ENCODE data around the gene ALDH3B1.
A peak's percentile ranks its signal among the peaks of the same experiment; 100 is the strongest.

Gene ALDH3B1

GRCh38 chr11:67998150-67999045 is 11.7 kb upstream of the ALDH3B1 start:
- no peaks in the 10 kb centered on the region for H3K9me3 ChIP-seq (ENCODE audit: control insufficient read depth in 2 of 2, low read length in 2 of 2)
- H3K36me3 ChIP-seq (ENCODE audit: control insufficient read depth in 2 of 2, insufficient read depth in 2 of 2, low read length in 2 of 2) = no peaks in the 10 kb centered on the region
- H3K4me1 ChIP-seq (ENCODE audit: control insufficient read depth, insufficient read depth, low read length) = peaks cover 3% of the 10 kb centered on the region
- H3K27me3 ChIP-seq (ENCODE audit: control insufficient read depth in 1 of 2, insufficient read depth in 2 of 2, low read length in 2 of 2) = no peaks in the 10 kb centered on the region
- no peak overlapping the region for H3K9ac ChIP-seq (ENCODE audit: low read length in 2 of 2)
- H3K27ac ChIP-seq (ENCODE audit: low read length) = no peak overlapping the region
- no peak overlapping the region for H3K4me3 ChIP-seq (ENCODE audit: low read length in 2 of 2)

GRCh38 chr11:67999201-67999629 is 10.9 kb upstream of the ALDH3B1 start:
- Histone ChIP-seq H3K36me3 (ENCODE audit: control insufficient read depth in 2 of 2, insufficient read depth in 2 of 2, low read length in 2 of 2) (no peaks in the 10 kb centered on the region), H3K4me1 (ENCODE audit: control insufficient read depth, insufficient read depth, low read length) (peaks cover 6% of the 10 kb centered on the region), H3K27me3 (ENCODE audit: control insufficient read depth in 1 of 2, insufficient read depth in 2 of 2, low read length in 2 of 2) (peaks cover 0 to 2% of the 10 kb centered on the region in 2 donors), H3K9ac (ENCODE audit: low read length in 2 of 2) (no peak overlapping the region), H3K4me3 (ENCODE audit: low read length in 2 of 2) (no peak overlapping the region), H3K9me3 (ENCODE audit: control insufficient read depth in 2 of 2, low read length in 2 of 2) (no peaks in the 10 kb centered on the region), H3K27ac (ENCODE audit: low read length) (no peak overlapping the region)

DNA sequence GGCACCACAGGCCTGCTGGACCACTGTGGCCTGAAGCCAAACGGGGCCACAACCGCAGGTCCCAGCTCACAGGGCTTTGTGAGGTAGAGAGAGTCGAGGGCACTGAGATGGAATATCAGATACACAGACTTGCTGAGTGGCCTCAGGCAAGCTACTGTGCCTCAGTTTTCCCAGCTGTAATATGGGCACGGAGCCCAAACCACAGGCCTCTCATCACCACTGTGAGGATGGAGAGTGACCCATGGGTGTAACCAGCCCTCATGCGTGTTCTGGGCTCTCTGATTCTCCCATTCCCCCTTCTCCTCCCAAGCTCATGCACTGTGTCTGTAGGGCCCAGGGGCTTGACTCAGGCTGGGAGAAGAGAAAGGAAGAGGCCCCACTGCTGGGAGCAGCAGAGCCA is 10.4 kb upstream of the ALDH3B1 start:
- no peak overlapping the region for H3K4me3 ChIP-seq (ENCODE audit: low read length in 2 of 2)
- no peak overlapping the region for H3K27ac ChIP-seq (ENCODE audit: low read length)
- peaks cover 0 to 6% of the 10 kb centered on the region in 2 donors for H3K27me3 ChIP-seq (ENCODE audit: control insufficient read depth in 1 of 2, insufficient read depth in 2 of 2, low read length in 2 of 2)
- no peaks in the 10 kb centered on the region for H3K36me3 ChIP-seq (ENCODE audit: control insufficient read depth in 2 of 2, insufficient read depth in 2 of 2, low read length in 2 of 2)
- H3K9ac ChIP-seq (ENCODE audit: low read length in 2 of 2) = no peak overlapping the region
- H3K9me3 ChIP-seq (ENCODE audit: control insufficient read depth in 2 of 2, low read length in 2 of 2) = no peaks in the 10 kb centered on the region
- H3K4me1 ChIP-seq (ENCODE audit: control insufficient read depth, insufficient read depth, low read length) = peaks cover 10% of the 10 kb centered on the region

- peaks cover 0 to 10% of the 10 kb centered on the region in 2 donors for H3K27me3 ChIP-seq (ENCODE audit: control insufficient read depth in 1 of 2, insufficient read depth in 2 of 2, low read length in 2 of 2)
- no peak overlapping the region for H3K9ac ChIP-seq (ENCODE audit: low read length in 2 of 2)
- H3K36me3 ChIP-seq (ENCODE audit: control insufficient read depth in 2 of 2, insufficient read depth in 2 of 2, low read length in 2 of 2) = no peaks in the 10 kb centered on the region
- peaks cover 10% of the 10 kb centered on the region for H3K4me1 ChIP-seq (ENCODE audit: control insufficient read depth, insufficient read depth, low read length)
- H3K9me3 ChIP-seq (ENCODE audit: control insufficient read depth in 2 of 2, low read length in 2 of 2) = no peaks in the 10 kb centered on the region
- H3K4me3 ChIP-seq (ENCODE audit: low read length in 2 of 2) = no peak overlapping the region
- H3K27ac ChIP-seq (ENCODE audit: low read length) = no peak overlapping the region
Observed at GRCh38 chr11:68002575-68002937, 7.6 kb upstream of the ALDH3B1 start.

DNA sequence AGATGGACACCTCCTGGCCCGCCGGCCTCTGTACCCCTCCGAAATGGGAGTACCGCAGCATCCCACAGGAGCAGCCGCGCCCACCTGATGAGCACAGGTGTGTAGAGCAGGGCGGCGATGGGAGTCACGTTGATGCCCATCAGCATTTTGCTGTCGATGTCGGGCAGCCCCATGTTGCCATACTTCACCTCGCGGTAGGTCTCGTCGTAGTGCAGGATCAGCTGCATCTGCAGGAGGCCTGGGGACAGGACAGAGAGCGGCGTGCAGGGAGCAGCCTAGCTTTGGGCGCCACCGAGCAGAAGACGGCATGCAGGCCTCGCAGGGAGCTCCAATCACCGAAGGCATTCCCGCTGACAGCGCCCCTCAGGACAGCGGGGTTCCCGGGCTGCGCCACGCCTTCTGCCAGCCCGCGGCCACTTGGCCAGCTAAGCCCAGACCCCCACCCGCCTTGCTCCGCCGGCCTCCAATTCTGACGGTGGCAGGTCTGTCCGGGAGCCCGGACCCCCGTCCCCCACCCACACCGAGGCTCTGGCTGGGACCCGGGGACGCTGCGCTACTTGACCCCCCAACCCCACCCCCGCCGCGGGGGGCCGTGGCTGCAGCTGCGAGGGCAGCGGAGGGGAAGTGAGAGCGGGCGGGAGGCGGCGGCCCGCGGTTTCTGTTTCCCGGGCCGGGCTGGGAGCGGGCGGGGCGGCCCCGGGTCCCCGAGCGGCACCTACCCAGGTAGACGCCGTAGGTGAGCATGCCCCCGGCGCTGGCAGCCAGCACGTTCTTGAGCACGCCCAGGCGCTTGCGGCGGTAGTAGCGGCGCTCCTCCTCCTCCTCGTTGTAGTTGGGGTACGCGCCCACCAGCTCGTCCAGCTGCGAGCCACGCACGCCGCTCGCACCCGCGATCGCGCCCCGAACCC is 6.9 kb upstream of the ALDH3B1 start:
- Histone ChIP-seq H3K9ac (ENCODE audit: low read length in 2 of 2) (no peak overlapping the region), H3K27me3 (ENCODE audit: control insufficient read depth in 1 of 2, insufficient read depth in 2 of 2, low read length in 2 of 2) (peaks cover 0 to 10% of the 10 kb centered on the region in 2 donors), H3K36me3 (ENCODE audit: control insufficient read depth in 2 of 2, insufficient read depth in 2 of 2, low read length in 2 of 2) (no peaks in the 10 kb centered on the region), H3K27ac (ENCODE audit: low read length) (no peak overlapping the region), H3K9me3 (ENCODE audit: control insufficient read depth in 2 of 2, low read length in 2 of 2) (no peaks in the 10 kb centered on the region), H3K4me3 (ENCODE audit: low read length in 2 of 2) (peak overlapping the region; percentile 35 to 66), H3K4me1 (ENCODE audit: control insufficient read depth, insufficient read depth, low read length) (peaks cover 10% of the 10 kb centered on the region)

GRCh38 chr11:68003846-68004550 is 6.1 kb upstream of the ALDH3B1 start, which contains the start of gene UNC93B1:
Gene UNC93B1, minus strand, starts transcription at chr11:68004097. Its CDS starts 54 bp downstream, at chr11:68004043.
- Histone ChIP-seq H3K4me1 (ENCODE audit: control insufficient read depth, insufficient read depth, low read length) (peaks cover 13% of the 10 kb centered on the region), H3K36me3 (ENCODE audit: control insufficient read depth in 2 of 2, insufficient read depth in 2 of 2, low read length in 2 of 2) (no peaks in the 10 kb centered on the region), H3K4me3 (ENCODE audit: low read length in 2 of 2) (peak within 1 kb of the TSS; percentile 35 to 66), H3K9me3 (ENCODE audit: control insufficient read depth in 2 of 2, low read length in 2 of 2) (no peaks in the 10 kb centered on the region), H3K27ac (ENCODE audit: low read length) (no peak within 1 kb of the TSS), H3K9ac (ENCODE audit: low read length in 2 of 2) (no peak within 1 kb of the TSS), H3K27me3 (ENCODE audit: control insufficient read depth in 1 of 2, insufficient read depth in 2 of 2, low read length in 2 of 2) (peaks cover 0 to 10% of the 10 kb centered on the region in 2 donors)

GRCh38 chr11:68004551-68005335 is 5.4 kb upstream of the ALDH3B1 start:
- Histone ChIP-seq H3K36me3 (ENCODE audit: control insufficient read depth in 2 of 2, insufficient read depth in 2 of 2, low read length in 2 of 2) (no peaks in the 10 kb centered on the region), H3K27ac (ENCODE audit: low read length) (no peak overlapping the region), H3K4me1 (ENCODE audit: control insufficient read depth, insufficient read depth, low read length) (peaks cover 16% of the 10 kb centered on the region), H3K4me3 (ENCODE audit: low read length in 2 of 2) (peak overlapping the region in 1 of 2 donors; percentile 66), H3K9ac (ENCODE audit: low read length in 2 of 2) (no peak overlapping the region), H3K27me3 (ENCODE audit: control insufficient read depth in 1 of 2, insufficient read depth in 2 of 2, low read length in 2 of 2) (peaks cover 0 to 10% of the 10 kb centered on the region in 2 donors), H3K9me3 (ENCODE audit: control insufficient read depth in 2 of 2, low read length in 2 of 2) (no peaks in the 10 kb centered on the region)

GRCh38 chr11:68006606-68007166 is 3.4 kb upstream of the ALDH3B1 start:
- H3K27me3 ChIP-seq (ENCODE audit: control insufficient read depth in 1 of 2, insufficient read depth in 2 of 2, low read length in 2 of 2) = peaks cover 0 to 10% of the 10 kb centered on the region in 2 donors
- H3K9me3 ChIP-seq (ENCODE audit: control insufficient read depth in 2 of 2, low read length in 2 of 2) = no peaks in the 10 kb centered on the region
- H3K27ac ChIP-seq (ENCODE audit: low read length) = no peak overlapping the region
- H3K36me3 ChIP-seq (ENCODE audit: control insufficient read depth in 2 of 2, insufficient read depth in 2 of 2, low read length in 2 of 2) = no peaks in the 10 kb centered on the region
- H3K4me3 ChIP-seq (ENCODE audit: low read length in 2 of 2) = no peak overlapping the region
- no peak overlapping the region for H3K9ac ChIP-seq (ENCODE audit: low read length in 2 of 2)
- H3K4me1 ChIP-seq (ENCODE audit: control insufficient read depth, insufficient read depth, low read length) = peaks cover 32% of the 10 kb centered on the region

- no peaks in the 10 kb centered on the region for H3K36me3 ChIP-seq (ENCODE audit: control insufficient read depth in 2 of 2, insufficient read depth in 2 of 2, low read length in 2 of 2)
- H3K9ac ChIP-seq (ENCODE audit: low read length in 2 of 2) = no peak overlapping the region
- H3K4me3 ChIP-seq (ENCODE audit: low read length in 2 of 2) = no peak overlapping the region
- peaks cover 0 to 10% of the 10 kb centered on the region in 2 donors for H3K27me3 ChIP-seq (ENCODE audit: control insufficient read depth in 1 of 2, insufficient read depth in 2 of 2, low read length in 2 of 2)
- H3K27ac ChIP-seq (ENCODE audit: low read length) = no peak overlapping the region
- H3K4me1 ChIP-seq (ENCODE audit: control insufficient read depth, insufficient read depth, low read length) = peaks cover 35% of the 10 kb centered on the region
- no peaks in the 10 kb centered on the region for H3K9me3 ChIP-seq (ENCODE audit: control insufficient read depth in 2 of 2, low read length in 2 of 2)
Observed at GRCh38 chr11:68007498-68008380, 2.4 kb upstream of the ALDH3B1 start.
